ENCODE results near the gene GPX8.

Gene GPX8

DNA sequence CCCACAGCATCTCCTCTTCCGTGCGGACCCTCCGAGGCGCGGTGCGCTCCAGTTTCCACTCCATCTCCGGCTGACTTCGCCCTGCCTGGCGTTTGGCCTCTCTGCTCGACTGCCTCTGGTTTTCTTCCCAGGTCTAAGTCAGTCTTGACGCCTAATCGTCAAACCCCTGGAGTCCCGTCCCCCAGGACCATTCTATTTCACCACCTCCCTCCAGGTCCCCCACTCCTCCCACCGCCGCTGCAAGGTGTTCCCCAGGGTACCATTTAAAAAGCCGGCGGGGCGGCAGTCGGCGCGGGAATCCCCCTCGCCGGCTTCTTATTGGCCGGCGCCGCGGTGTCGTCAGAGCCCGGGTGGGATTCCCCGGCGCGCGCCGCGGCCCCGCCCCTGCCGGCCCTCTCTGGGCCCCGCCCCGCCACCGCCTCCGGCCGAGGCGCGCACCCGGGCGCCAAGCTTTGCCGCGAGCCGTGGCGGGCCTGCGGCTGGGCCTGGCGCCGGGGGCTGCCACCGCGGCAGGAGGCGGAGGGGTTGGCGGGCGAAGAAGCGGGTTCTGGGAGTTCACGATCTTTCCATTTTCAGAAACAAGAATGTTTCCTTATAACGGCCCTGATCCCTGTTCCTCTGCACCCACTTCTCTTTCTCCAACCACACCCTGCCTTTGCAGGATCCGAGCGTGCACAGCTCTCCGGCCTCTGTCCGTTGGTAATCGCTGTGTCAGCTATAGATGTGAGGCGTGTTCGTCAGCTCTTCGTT, 13.1 kb downstream of the GPX8 start, which contains the start of gene CDC20B:
Gene CDC20B, minus strand, starts transcription at position 241 of the 750 bp plus-strand sequence. Its CDS starts 177 bp downstream, at position 64.
- peak; percentile 72 to 76 for DNase-seq

- no peak for DNase-seq
These were observed 13.8 kb downstream of the GPX8 start for GRCh38 chr5:55173687-55174230.

DNA sequence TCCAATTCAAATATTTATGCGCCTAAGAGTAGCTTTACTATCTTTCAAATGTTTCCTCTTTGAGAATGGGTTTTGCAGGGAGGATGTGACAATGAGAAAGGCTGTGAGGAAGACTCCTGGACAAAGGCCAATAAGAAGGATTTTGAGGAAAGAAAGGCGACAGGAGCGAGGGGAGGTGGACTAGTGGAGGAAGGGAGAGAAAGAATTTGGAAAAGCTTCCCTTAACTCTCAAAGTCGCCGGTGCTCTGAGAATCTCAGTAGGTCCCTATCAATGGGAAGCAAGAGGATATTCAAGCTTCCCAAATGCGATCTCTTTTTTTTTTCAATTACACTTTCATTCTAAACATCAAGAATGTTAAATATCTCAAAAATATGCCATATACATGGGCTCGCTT, 15.8 kb downstream of the GPX8 start:
- DNase-seq, result no peak

- peak in 1 of 2 donors; percentile 2 for DNase-seq
These were observed 16.3 kb downstream of the GPX8 start for GRCh38 chr5:55176176-55176818.

DNA sequence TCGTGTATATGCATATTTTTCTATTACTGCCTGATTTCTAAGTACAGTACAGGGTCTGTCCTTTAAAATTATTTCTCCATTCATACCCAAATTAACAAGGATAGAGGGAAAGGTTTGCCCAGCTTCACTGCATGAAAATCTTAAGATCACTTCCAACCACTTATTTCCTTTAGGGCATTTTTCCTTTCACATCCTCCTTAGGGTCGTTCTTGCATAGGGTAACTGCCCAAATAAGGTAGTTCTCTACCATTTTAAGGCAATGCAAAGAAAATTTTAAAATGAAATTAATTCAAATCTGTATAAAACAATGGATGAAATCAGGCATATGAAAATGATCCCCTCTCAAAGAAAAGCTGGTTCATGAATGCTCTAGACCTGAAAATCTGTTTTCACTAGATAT, 17.1 kb downstream of the GPX8 start:
- DNase-seq, result no peak

GRCh38 chr5:55180016-55180415, 20.0 kb downstream of the GPX8 start:
- DNase-seq, result no peak

GRCh38 chr5:55187370-55187769, 27.4 kb downstream of the GPX8 start:
- no peak for DNase-seq

DNA sequence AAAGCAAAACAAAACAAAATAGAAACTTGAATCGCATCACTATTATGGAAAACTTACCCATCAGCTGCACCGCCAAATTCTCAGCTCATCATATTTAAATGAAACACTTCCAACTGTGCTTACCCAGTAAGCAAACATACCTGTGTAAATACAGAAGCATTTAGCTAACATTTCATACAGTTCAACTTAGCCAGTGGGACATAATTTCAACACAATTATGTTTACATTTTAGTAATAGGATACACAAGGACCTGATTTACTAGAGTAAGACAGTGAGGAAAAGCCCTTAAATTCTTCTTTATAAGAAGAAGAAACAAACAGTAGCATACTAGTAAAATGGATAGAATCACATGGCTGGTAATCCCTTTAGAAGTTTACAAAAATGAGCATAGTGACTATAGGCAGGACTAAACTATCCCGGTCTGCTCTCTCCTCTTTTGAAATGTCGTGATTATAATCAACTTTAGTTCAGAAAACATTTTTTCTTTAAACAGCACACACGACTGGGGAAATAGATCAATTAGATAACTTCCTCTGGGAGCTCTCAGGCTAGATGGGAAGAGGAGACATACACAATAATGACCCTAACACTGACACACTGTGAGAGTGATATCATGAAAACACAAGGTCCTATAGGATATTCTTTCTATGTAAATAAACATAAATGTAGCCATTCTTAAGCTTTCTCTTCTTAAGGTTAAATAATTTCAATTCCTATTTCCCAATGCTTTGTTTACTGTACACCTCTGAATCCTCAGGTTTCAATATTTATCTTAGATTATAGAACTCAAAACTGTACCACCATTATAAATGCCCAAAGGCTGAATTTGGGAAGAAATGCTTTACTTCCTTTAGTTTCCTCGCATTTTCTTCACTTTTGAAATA, 28.9 kb downstream of the GPX8 start:
- no peak for DNase-seq

DNA sequence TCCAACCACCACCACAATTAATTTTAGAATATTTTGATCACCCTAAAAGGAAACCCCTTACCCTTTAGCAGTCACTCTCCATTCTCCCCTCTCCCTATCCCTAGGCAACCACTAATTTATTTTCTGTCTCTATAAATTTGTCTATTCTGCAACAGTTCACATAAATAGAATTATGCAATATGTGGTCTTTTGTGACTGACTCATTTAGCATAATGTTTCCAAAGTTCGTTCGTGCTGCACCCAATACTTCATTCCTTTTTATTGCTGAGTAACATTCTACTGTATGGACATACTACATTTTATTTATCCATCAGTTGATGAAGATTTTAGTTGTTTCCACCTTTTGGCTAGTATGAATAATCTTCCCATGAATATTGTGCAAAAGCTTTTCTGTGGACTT, 31.2 kb downstream of the GPX8 start:
- no peak for DNase-seq

- DNase-seq, result no peak
These were observed 45.0 kb downstream of the GPX8 start for GRCh38 chr5:55205001-55205400.

DNA sequence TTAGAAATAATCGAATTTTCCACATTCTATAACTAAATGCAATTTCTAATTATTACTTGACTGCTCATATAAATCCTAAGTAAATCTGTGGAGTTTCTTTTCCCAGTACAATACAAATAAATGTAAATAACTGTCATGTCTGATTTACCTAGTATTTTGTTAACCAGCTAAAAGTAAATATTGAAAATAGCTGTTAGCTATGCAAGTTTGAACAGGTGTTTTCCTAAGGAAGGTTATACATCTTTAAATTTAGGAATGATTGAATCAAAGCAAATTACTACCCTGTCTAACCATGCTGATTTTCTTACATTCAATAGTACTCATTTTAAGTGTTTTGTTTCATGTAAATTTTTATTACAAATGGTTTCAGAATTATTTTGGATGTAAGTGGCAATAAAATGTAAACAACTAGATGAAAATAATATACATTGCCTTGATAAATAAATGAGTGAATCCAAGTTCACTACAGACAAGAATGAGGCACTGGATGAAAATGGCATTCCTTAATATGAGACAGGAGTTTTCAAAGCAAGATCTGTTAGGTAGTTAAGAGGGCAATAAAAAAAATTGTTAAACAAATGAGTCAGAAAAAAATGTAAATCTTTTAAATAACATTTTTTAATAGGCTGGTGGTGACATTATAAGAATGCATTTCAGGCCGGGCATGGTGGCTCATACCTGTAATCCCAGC, 51.4 kb downstream of the GPX8 start:
- DNase-seq, result no peak

Measured in activated CD4-positive, alpha-beta T cell treated with anti-CD3 and anti-CD28 coated beads for 4 hours (primary cell).